Posterior vena cava (tissue), 2 donors: Measurements from ENCODE around the gene GMEB2. TPM values are rescaled to one million over a fixed set of nuclear protein-coding genes. Genes with fewer than 3 reads are reported as not detected.
"Not testable (repeated sequence)": the region's sequence is repeated elsewhere in the genome, so short reads cannot be mapped to it uniquely, and the experiment has no call there.

Experiments used
- DNase-seq: peaks from one replicate; pipeline ENCODE4 v3.0.0-alpha.2; 2020; ENCODE audit warnings: low spot score
- intact Hi-C, 2 donors: fragments of 100-400 bp; cut with DNase I; formaldehyde crosslinking; loops; one replicate each; pipeline versions ENCODE4 v1.14.1 to v1.14.2; 2022 to 2023
- long read RNA-seq, 2 donors: library from polyadenylated mRNA; unstranded; transcript quantifications; one replicate each; pipeline ENCODE4 v2.0.0, GENCODE V29; 2020 to 2021
- total RNA-seq, 2 donors: library from RNA; stranded (reverse); fragmentation: NEBNext Ultra II Directional; extraction: Animal tissue kit (Norgen Biotek cat#: 25700); gene quantifications; one replicate each; pipeline ENCODE4 v1.2.1, GENCODE V29; 2021
- donor health status: DM: yes; HTN: yes; CAD: no.
- donor health status: DM: yes; HTN: yes; CAD: no.

The GMEB2 gene
- total RNA-seq, result 1 to 10 TPM; 6.9 to 8.8 TPM
- long read RNA-seq, donor 1, full-length matches to known transcripts, result 6 of 8 reads
- long read RNA-seq, donor 1, partial matches to known transcripts, result 0 of 8 reads
- long read RNA-seq, donor 1, other reads (novel, unspliced or antisense), result 2 of 8 reads
- long read RNA-seq, donor 2, full-length matches to known transcripts, result 1 of 14 reads
- long read RNA-seq, donor 2, partial matches to known transcripts, result 13 of 14 reads
- long read RNA-seq, donor 2, other reads (novel, unspliced or antisense), result 0 of 14 reads

- DNase-seq, result peak; percentile 92
- intact Hi-C loops, result no loop called here
Measured at GRCh38 chr20:63626424-63627128, at the start of gene GMEB2. TSS of gene GMEB2 (minus strand) at chr20:63627101. CDS start at chr20:63619397, 7,704 bp downstream.

GRCh38 chr20:63675681-63676368 is 48.9 kb upstream of the GMEB2 start:
- no peak for DNase-seq
- intact Hi-C loops, result no loop called here

- intact Hi-C loops, result no loop called here
Measured at GRCh38 chr20:63673951-63674350, 47.0 kb upstream of the GMEB2 start.

GRCh38 chr20:63672666-63673065 is 45.8 kb upstream of the GMEB2 start:
- intact Hi-C loops, result no loop called here
- DNase-seq, result no peak

More at GRCh38 chr20:63673951-63674350, 47.0 kb upstream of the GMEB2 start:
- DNase-seq, result no peak

GRCh38 chr20:63671695-63672094 is 44.8 kb upstream of the GMEB2 start:
- intact Hi-C loops, DNase-seq: not testable (repeated sequence)

GRCh38 chr20:63668351-63668750 is 41.5 kb upstream of the GMEB2 start:
- intact Hi-C loops, result no loop called here
- no peak for DNase-seq

GRCh38 chr20:63667858-63668257 is 41.0 kb upstream of the GMEB2 start:
- DNase-seq, result no peak
- intact Hi-C loops, result no loop called here

- no peak for DNase-seq
- intact Hi-C loops, result no loop called here
Measured at GRCh38 chr20:63665708-63666107, 38.8 kb upstream of the GMEB2 start.

- intact Hi-C loops, result no loop called here
Measured at GRCh38 chr20:63664861-63665594, 38.1 kb upstream of the GMEB2 start.

GRCh38 chr20:63664143-63664851 is 37.4 kb upstream of the GMEB2 start:
- intact Hi-C loops, result no loop called here
- no peak for DNase-seq

More at GRCh38 chr20:63664861-63665594, 38.1 kb upstream of the GMEB2 start:
- DNase-seq, result no peak

GRCh38 chr20:63663332-63664066 is 36.6 kb upstream of the GMEB2 start:
- intact Hi-C loops, result no loop called here
- no peak for DNase-seq

- intact Hi-C loops, result no loop called here
Measured at GRCh38 chr20:63662813-63663189, 35.9 kb upstream of the GMEB2 start.

GRCh38 chr20:63661959-63662812 is 35.3 kb upstream of the GMEB2 start:
- DNase-seq, result no peak
- intact Hi-C loops, result no loop called here

More at GRCh38 chr20:63662813-63663189, 35.9 kb upstream of the GMEB2 start:
- DNase-seq, result no peak

- intact Hi-C loops, result no loop called here
- no peak for DNase-seq
Measured at GRCh38 chr20:63661108-63661507, 34.2 kb upstream of the GMEB2 start.

- intact Hi-C loops, result no loop called here
- no peak for DNase-seq
Measured at GRCh38 chr20:63660622-63661021, 33.7 kb upstream of the GMEB2 start.

- intact Hi-C loops, DNase-seq: not testable (repeated sequence)
Measured at GRCh38 chr20:63660174-63660573, 33.3 kb upstream of the GMEB2 start.

GRCh38 chr20:63659370-63659769 is 32.5 kb upstream of the GMEB2 start:
- no peak for DNase-seq
- intact Hi-C loops, result no loop called here
